Activated T-cell treated with anti-CD3 and anti-CD28 coated beads, Interleukin-2, amount 50 U/mL, for 4 hours (primary cell): ENCODE results near the gene KRTAP2-4. TPM values are rescaled to one million over a fixed set of nuclear protein-coding genes. Genes with fewer than 3 reads are reported as not detected.
"Not testable (repeated sequence)": the region's sequence is repeated elsewhere in the genome, so short reads cannot be mapped to it uniquely, and the experiment has no call there.

ENCODE experiments used
- ATAC-seq, 2 donors: fragments of 200-7000 bp; cut with Tn5 transposase; one replicate each; pipeline ENCODE4 v1.10.0; 2021
- DNase-seq: peaks from one replicate; pipeline ENCODE4 v3.0.0-alpha.2; 2020
- H3K27me3 Mint-ChIP-seq: one replicate; pipeline ENCODE4 v1.8.0; 2021; ENCODE audit warnings: low read depth, mixed read lengths
- H3K36me3 Mint-ChIP-seq: one replicate; pipeline ENCODE4 v1.8.0; 2022; ENCODE audit warnings: mixed read lengths; ENCODE audit not compliant: insufficient read depth
- H3K4me1 Mint-ChIP-seq: one replicate; pipeline ENCODE4 v1.8.0; 2021; ENCODE audit warnings: low read depth, mixed read lengths
- H3K4me3 Mint-ChIP-seq: one replicate; pipeline ENCODE4 v1.8.0; 2021; ENCODE audit warnings: mild to moderate bottlenecking, moderate library complexity, mixed read lengths
- H3K9me3 Mint-ChIP-seq: one replicate; pipeline ENCODE4 v1.8.0; 2021; ENCODE audit warnings: mixed read lengths
- total RNA-seq, 3 donors: library from RNA; stranded (reverse); gene quantifications; one replicate each; pipeline ENCODE4 v1.2.1, GENCODE V29; 2021

KRTAP2-4 gene
- total RNA-seq: not detected

GRCh38 chr17:41065829-41066624, at the start of gene KRTAP2-4:
Gene KRTAP2-4, minus strand, starts transcription at chr17:41065879. Its CDS starts 34 bp downstream, at chr17:41065845.
- ATAC-seq (no peak), DNase-seq (no peak)
- Mint-ChIP-seq H3K9me3 (no peaks in the 10 kb centered on the region), H3K4me3 (no peak within 1 kb of the TSS), H3K36me3 (no peaks in the 10 kb centered on the region), H3K27me3 (no peaks in the 10 kb centered on the region), H3K4me1 (no peaks in the 10 kb centered on the region)

- DNase-seq (no peak), ATAC-seq (no peak)
- H3K4me1 Mint-ChIP-seq: peaks cover 7% of the 10 kb centered on the region
- peaks cover 5% of the 10 kb centered on the region for H3K9me3 Mint-ChIP-seq
- H3K27me3 Mint-ChIP-seq: peaks cover 6% of the 10 kb centered on the region
- peaks cover 1% of the 10 kb centered on the region for H3K36me3 Mint-ChIP-seq
- no peak overlapping the region for H3K4me3 Mint-ChIP-seq
Observed at GRCh38 chr17:41111151-41111885, 45.6 kb upstream of the KRTAP2-4 start.

DNA sequence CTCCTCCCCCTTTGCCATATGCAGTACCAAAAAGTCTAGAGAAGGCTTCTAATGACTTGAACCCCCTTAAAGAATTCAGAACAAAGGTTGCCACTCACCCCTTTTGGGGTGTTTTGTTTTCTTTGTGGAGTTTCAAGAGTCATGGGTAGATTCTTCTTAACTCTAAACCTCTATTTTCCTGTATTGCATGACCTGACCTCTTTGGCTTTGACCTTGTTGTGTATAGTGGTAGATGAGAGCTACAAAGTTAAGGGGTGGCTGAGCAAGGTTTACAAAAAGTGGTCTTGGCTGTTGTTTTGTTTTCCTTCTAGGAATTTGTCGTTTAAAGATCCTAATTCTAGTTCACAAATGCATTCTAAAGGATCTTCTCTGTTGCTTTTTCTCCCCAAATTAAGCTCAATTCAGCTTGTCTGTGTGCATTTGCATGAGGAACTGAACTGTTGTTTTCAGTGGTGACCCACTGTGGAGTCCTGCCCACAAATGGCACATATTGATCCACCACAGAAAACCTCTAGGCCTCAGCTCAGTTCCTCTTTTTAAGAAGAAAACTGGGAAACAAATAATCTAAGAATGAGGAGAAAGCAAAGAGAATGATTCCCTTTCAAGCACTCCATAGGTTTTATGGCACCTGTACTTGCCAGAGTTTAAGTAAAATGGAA, 43.2 kb upstream of the KRTAP2-4 start:
- peaks cover 12% of the 10 kb centered on the region for H3K27me3 Mint-ChIP-seq
- not testable (repeated sequence) for H3K9me3 Mint-ChIP-seq, H3K4me1 Mint-ChIP-seq, H3K36me3 Mint-ChIP-seq, H3K4me3 Mint-ChIP-seq, DNase-seq, ATAC-seq

DNA sequence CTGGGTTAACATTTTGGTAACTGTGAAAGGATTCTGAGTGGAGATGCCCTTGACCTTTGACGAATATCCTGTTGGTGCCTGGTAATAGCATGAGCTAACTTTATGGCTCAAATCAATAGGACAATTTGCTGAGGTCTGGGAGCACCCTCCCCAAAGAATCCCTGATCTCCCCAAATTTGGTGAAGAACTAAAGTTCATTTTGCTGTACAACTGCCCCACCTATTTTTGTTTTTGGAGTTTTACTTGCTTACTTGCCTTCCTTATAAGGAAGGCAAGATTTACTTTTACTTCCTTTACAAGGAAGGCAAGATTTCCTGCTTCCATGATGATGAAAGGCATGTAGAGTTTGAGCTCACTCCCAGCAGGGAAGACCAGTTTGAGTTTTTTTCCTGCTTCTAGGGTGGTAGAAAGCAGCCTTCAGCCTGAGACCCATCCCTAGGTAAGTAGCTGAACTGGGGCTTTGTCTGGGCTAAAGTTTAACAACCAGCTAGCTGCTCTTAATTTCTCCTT, 42.3 kb upstream of the KRTAP2-4 start:
- ATAC-seq (no peak), DNase-seq (no peak)
- Mint-ChIP-seq H3K4me3 (no peak overlapping the region), H3K27me3 (peaks cover 12% of the 10 kb centered on the region), H3K9me3 (peaks cover 5% of the 10 kb centered on the region), H3K4me1 (peaks cover 7% of the 10 kb centered on the region), H3K36me3 (no peaks in the 10 kb centered on the region)

DNA sequence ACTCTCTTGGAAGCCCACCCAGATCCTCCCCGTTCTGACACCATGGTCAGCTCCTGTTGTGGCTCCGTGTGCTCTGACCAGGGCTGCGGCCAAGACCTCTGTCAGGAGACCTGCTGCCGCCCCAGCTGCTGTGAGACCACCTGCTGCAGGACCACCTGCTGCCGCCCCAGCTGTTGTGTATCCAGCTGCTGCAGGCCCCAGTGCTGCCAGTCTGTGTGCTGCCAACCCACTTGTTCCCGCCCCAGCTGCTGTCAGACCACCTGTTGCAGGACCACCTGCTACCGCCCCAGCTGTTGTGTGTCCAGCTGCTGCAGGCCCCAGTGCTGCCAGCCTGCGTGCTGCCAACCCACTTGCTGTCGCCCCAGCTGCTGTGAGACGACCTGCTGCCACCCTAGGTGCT, 39.7 kb upstream of the KRTAP2-4 start, which contains the start of gene KRTAP4-9:
TSS of gene KRTAP4-9 (plus strand) at position 43 of the 400 bp plus-strand sequence. CDS start at position 43, 0 bp downstream.
- DNase-seq, H3K4me1 Mint-ChIP-seq, H3K36me3 Mint-ChIP-seq, ATAC-seq, H3K4me3 Mint-ChIP-seq, H3K9me3 Mint-ChIP-seq: not testable (repeated sequence)
- peaks cover 12% of the 10 kb centered on the region for H3K27me3 Mint-ChIP-seq

DNA sequence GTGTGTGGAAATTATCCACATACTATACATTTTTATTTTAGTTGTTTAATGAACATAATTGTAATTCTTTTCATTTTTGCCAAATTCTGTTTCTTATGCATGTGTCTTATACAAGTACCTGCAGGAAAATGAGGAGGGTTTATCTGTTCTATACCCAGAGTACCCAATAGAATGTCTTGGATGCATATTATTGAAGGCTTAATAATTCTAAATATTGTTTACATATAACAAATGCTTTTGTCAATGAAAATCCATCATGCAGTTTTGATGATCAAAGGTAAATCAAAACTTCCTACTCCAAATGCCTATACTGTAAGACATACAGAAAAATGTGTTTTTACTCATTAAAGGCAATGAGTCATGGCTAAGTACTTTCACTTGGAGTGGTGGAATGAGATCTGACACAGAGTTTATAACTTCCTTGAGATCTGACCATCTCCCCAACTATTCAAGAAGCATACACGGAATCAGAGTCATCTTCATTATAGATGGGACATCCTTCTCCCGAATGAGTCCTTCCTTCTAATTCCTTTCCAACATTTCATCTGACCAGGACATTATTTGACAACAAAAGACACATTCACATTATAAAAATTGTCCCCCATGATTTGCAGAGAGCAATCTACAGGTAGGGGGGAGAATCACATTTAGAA, 38.8 kb upstream of the KRTAP2-4 start:
- peaks cover 15% of the 10 kb centered on the region for H3K27me3 Mint-ChIP-seq
- not testable (repeated sequence) for ATAC-seq, H3K36me3 Mint-ChIP-seq, DNase-seq, H3K4me3 Mint-ChIP-seq, H3K9me3 Mint-ChIP-seq
- H3K4me1 Mint-ChIP-seq: peaks cover 16% of the 10 kb centered on the region

DNA sequence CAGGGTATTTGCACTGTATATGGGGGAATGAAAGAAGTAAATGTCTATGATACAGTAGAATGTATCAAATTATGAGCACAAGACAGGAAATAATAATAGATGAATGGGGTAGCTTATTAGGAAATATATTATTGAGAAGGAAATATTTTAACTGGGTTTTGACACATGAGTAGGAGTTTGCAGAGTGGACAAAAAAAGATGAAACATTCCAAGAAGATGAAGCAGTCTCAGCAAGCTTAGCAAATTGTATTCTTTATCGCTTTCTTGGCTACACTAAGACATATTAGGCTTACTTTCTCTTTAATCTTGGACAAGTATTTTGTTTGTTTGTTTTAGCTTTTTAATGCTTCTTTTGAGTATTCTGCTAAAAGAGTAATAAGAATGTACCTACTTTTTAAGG, 38.2 kb upstream of the KRTAP2-4 start:
- ATAC-seq: no peak
- H3K27me3 Mint-ChIP-seq: peaks cover 15% of the 10 kb centered on the region
- no peak for DNase-seq
- H3K9me3 Mint-ChIP-seq: no peaks in the 10 kb centered on the region
- peaks cover 14% of the 10 kb centered on the region for H3K4me1 Mint-ChIP-seq
- H3K36me3 Mint-ChIP-seq: no peaks in the 10 kb centered on the region
- H3K4me3 Mint-ChIP-seq: no peak overlapping the region

- no peaks in the 10 kb centered on the region for H3K36me3 Mint-ChIP-seq
- H3K9me3 Mint-ChIP-seq: no peaks in the 10 kb centered on the region
- ATAC-seq (no peak), DNase-seq (no peak)
- H3K27me3 Mint-ChIP-seq: peaks cover 19% of the 10 kb centered on the region
- peaks cover 9% of the 10 kb centered on the region for H3K4me1 Mint-ChIP-seq
- H3K4me3 Mint-ChIP-seq: no peak within 1 kb of the TSS
Observed at GRCh38 chr17:41101586-41102259, 36.0 kb upstream of the KRTAP2-4 start, which contains the start of gene KRTAP4-16. Gene KRTAP4-16, minus strand, starts transcription at chr17:41102209. Its CDS starts 0 bp downstream, at chr17:41102209.

DNA sequence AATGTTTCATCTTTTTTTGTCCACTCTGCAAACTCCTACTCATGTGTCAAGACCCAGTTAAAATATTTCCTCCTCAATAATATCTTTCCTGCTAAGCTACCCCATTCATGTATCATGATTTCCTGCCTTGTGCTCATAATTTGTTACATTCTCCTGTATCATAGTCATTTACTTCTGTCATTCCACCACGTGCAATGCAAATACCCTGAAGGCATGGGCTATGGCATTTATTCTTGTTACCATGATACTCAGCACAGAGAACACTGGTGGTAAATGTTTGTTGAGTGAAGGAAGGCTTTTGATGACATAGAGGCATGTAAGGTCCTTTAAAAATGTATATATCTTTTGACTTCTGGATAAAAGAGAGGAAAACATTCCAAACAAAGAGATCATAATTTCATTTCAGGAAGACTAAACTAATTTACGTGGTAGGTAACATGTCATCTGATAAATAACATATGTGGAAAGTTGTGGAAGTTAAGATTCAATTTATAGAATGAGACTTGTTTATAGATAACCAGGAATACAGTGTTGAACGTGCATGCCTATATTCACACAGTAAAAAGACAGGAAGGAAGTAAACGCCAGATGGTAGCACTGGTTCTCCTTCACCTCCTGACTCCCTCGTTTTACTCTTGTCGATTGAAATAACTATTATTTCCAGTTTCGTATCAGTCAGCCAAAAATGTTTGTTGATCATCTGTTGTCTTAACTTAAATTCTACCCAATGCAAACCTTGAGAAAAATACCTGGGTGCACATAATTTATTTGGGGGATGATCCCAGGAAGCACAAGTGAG, 34.2 kb upstream of the KRTAP2-4 start:
- not testable (repeated sequence) for ATAC-seq, H3K4me1 Mint-ChIP-seq, H3K4me3 Mint-ChIP-seq, H3K9me3 Mint-ChIP-seq, H3K36me3 Mint-ChIP-seq, DNase-seq
- H3K27me3 Mint-ChIP-seq: peaks cover 15% of the 10 kb centered on the region

GRCh38 chr17:41098481-41098880, 32.8 kb upstream of the KRTAP2-4 start:
- peaks cover 9% of the 10 kb centered on the region for H3K4me1 Mint-ChIP-seq

DNA sequence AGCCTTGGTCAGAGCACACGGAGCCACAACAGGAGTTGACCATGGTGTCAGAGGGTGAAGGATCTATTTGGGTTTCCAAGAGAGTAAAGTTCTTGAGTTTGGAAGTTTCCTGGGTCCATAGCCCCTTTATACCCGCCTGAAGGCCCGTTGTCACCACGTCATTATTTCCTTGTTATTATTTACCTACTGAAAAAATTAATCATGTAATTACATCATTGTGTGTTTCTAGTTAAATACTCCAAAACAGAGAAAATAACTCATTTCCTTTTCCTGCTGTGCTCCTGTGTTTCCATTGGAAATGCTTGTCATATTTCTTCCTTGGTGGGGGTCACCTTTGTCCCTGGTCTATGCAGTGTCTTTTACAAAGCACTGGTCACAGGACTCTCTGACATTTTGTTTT, 32.4 kb upstream of the KRTAP2-4 start, which contains the start of gene KRTAP4-8:
TSS of gene KRTAP4-8 (minus strand) at position 101 of the 400 bp plus-strand sequence. CDS start at position 43, 58 bp downstream.
- peaks cover 15% of the 10 kb centered on the region for H3K27me3 Mint-ChIP-seq
- ATAC-seq: no peak
- peaks cover 9% of the 10 kb centered on the region for H3K4me1 Mint-ChIP-seq
- no peak for DNase-seq
- H3K36me3 Mint-ChIP-seq: no peaks in the 10 kb centered on the region
- no peaks in the 10 kb centered on the region for H3K9me3 Mint-ChIP-seq
- no peak within 1 kb of the TSS for H3K4me3 Mint-ChIP-seq

More at GRCh38 chr17:41098481-41098880, 32.8 kb upstream of the KRTAP2-4 start:
- Mint-ChIP-seq H3K4me3 (no peak overlapping the region), H3K27me3 (peaks cover 15% of the 10 kb centered on the region), H3K36me3 (no peaks in the 10 kb centered on the region), H3K9me3 (no peaks in the 10 kb centered on the region)
- no peak for DNase-seq
- ATAC-seq: no peak

DNA sequence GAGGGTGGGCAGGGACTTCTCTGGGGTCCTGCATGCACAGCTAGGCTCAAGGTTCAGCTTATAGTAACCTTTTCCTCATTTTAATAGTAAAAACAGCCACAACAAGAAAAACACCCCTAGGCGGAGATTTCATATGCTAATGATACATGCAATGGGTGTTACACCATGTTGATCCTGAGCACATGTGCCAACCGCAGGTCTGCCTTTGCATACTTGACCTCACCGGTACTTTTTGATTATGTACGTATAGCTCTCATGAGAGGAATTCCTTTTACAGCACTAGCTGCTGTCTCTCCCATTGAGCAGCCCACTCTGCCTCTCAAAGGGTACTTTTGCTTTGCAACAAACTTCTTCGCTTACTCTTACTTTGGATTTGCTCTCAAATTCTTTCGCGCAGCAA, 30.4 kb upstream of the KRTAP2-4 start:
- H3K4me1 Mint-ChIP-seq: peaks cover 9% of the 10 kb centered on the region
- no peaks in the 10 kb centered on the region for H3K36me3 Mint-ChIP-seq
- ATAC-seq: no peak
- peaks cover 15% of the 10 kb centered on the region for H3K27me3 Mint-ChIP-seq
- DNase-seq: no peak
- no peaks in the 10 kb centered on the region for H3K9me3 Mint-ChIP-seq
- H3K4me3 Mint-ChIP-seq: no peak overlapping the region
